C4-2B (cell line): Measurements from ENCODE around the gene TPSAB1.
"Not testable (repeated sequence)": the region's sequence is repeated elsewhere in the genome, so short reads cannot be mapped to it uniquely, and the experiment has no call there.

Experiments used
- CTCF ChIP-seq: fragments of 450-650 bp; conservative IDR thresholded peaks from 2 replicates; pipeline ENCODE4 v1.5.1; 2017; ENCODE audit warnings: mild to moderate bottlenecking
- ZFX ChIP-seq: fragments of 450-650 bp; IDR thresholded peaks from 2 replicates; pipeline ENCODE4 v1.6.1; 2017

- TF ChIP-seq CTCF, ZFX: not testable (repeated sequence)
Measured at GRCh38 chr16:1256296-1256873, 15.9 kb downstream of the TPSAB1 start.
